Measurements from ENCODE around the gene SLX4IP. TPM values are rescaled to one million over a fixed set of nuclear protein-coding genes. Genes with fewer than 3 reads are reported as not detected.

The SLX4IP gene
- total RNA-seq, 1 donor from 2014 or later, result 5.3 TPM

DNA sequence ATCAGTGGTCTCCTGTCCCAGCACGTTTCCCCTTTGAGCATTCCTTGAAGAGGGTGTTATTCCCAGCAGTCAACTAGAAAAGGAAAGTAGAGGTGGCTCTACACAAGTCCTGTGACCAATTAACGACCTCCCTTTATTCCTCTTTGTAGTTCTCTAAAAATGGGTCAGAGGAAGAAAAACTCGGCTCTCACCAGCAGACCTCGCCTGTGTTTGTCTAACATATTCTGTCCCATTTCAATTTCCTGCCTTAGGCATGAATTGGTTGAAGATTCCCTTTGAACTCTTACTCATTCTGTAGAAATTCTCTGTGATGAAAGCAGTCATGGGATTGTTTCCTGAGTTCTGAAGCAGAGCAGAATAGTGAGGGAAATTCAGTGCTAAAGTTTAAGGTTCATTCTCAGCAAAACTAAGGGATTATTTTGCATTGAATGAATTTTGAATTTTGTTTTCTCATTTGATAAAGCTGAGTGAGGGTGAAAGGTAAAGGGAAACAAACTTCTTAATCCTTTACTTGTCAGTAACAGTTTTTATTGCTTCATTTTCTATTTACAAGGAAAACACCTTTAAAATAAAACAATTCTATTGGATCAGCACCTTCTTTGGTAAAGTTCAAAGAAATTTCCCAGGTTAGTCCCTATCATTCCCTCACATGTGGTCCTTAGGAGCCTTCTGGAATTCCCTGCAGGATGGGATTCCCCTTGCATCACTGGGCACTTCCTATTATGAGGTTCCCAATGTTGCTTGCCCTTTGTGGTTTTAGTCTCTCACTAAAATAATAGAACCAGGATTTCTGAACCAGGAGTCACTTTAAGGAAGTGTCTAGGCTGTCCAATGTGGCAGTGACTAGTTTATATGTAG lies 105.8 kb downstream of the SLX4IP start:
- no peak for TF ChIP-seq CTCF (IDR thresholded peaks at IDR 0.05; ENCODE audit: insufficient read depth, low read depth, low read length)
- TF ChIP-seq EZH2 (IDR thresholded peaks at IDR 0.05; ENCODE audit: insufficient read depth, low read length), result no peak
- H3K4me1 Mint-ChIP-seq (ENCODE audit: low read depth, unreplicated experiment), result peaks cover 30% of the 10 kb centered on the region
- peak overlapping the region; percentile 5 for H3K4me3 Mint-ChIP-seq (ENCODE audit: unreplicated experiment)
- Histone ChIP-seq H3K4me1 (ENCODE audit: insufficient read depth, low read length) (peaks cover 23% of the 10 kb centered on the region), H3K27me3 (ENCODE audit: insufficient read depth, low read length) (no peaks in the 10 kb centered on the region), H3K36me3 (ENCODE audit: insufficient read depth, low read length) (no peaks in the 10 kb centered on the region), H3K9ac (ENCODE audit: low read length) (peak overlapping the region; percentile 74), H4K20me1 (ENCODE audit: insufficient read depth, low read length) (no peaks in the 10 kb centered on the region), H3K4me3 (ENCODE audit: insufficient read depth, low read depth, low read length) (peak overlapping the region; percentile 20), H3K4me2 (ENCODE audit: low read length) (peak overlapping the region; percentile 72), H3K27ac (ENCODE audit: low read depth, low read length) (peak overlapping the region; percentile 90), H3K79me2 (ENCODE audit: insufficient read depth, low read length) (no peaks in the 10 kb centered on the region), H3K9me3 (ENCODE audit: insufficient read depth, low read depth, low read length) (no peaks in the 10 kb centered on the region), H2AFZ (ENCODE audit: low read depth, low read length) (no peak overlapping the region)
- H3K36me3 Mint-ChIP-seq (ENCODE audit: low read depth, unreplicated experiment), result no peaks in the 10 kb centered on the region
- no peak for FAIRE-seq
- peak; percentile 92 for DNase-seq (ENCODE audit: low read depth)
- H3K27ac Mint-ChIP-seq (ENCODE audit: unreplicated experiment), result peak overlapping the region; percentile 95
- peaks cover 1% of the 10 kb centered on the region for H3K9me3 Mint-ChIP-seq (ENCODE audit: unreplicated experiment)
- no peaks in the 10 kb centered on the region for H3K27me3 Mint-ChIP-seq (ENCODE audit: low read depth, unreplicated experiment)

DNA sequence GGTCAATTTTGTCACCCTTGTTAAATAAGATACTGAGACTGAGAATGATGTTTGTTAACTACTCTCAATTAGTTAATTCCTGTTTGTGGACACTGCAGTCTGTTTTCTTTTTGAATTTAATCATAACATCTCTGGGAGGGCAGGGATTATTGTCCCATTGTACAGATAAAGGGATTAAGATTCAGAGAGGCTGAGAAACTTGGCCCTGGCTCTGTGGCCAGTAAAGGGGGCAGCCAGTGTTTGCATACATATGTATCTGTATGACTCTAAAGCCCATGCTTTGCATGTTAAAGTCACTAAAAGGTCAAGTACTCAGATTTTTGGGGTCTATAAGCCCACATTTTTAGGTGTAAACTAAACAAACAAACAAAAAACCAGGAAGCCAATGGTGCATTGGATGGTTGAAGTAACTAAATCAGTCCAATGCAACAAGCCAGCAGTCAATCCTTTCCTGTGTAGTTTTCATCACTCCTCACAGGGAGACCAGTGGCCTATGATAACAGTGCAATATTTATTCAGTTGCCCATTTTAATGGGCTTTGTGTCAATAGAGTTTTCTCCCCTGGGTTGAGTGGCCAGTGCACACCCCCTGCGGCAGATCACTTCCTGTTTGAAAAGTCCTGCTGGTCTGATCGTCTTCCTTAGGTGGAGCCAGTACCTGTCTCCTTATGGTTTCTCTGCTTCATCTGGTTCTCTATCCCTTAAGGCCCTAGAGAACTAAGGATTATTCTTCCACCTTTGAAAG lies 106.7 kb downstream of the SLX4IP start:
- H4K20me1 ChIP-seq (ENCODE audit: insufficient read depth, low read length), result no peaks in the 10 kb centered on the region
- Mint-ChIP-seq H3K36me3 (ENCODE audit: low read depth, unreplicated experiment) (no peaks in the 10 kb centered on the region), H3K4me3 (ENCODE audit: unreplicated experiment) (no peak overlapping the region), H3K27me3 (ENCODE audit: low read depth, unreplicated experiment) (no peaks in the 10 kb centered on the region), H3K9me3 (ENCODE audit: unreplicated experiment) (peaks cover 1% of the 10 kb centered on the region), H3K27ac (ENCODE audit: unreplicated experiment) (peak overlapping the region; percentile 95), H3K4me1 (ENCODE audit: low read depth, unreplicated experiment) (peaks cover 30% of the 10 kb centered on the region)
- H3K27me3 ChIP-seq (ENCODE audit: insufficient read depth, low read length), result no peaks in the 10 kb centered on the region
- H3K79me2 ChIP-seq (ENCODE audit: insufficient read depth, low read length), result no peaks in the 10 kb centered on the region
- FAIRE-seq, result no peak
- no peak for DNase-seq (ENCODE audit: low read depth)
- H3K36me3 ChIP-seq (ENCODE audit: insufficient read depth, low read length), result no peaks in the 10 kb centered on the region
- peak overlapping the region; percentile 12 for H3K4me2 ChIP-seq (ENCODE audit: low read length)
- H3K4me1 ChIP-seq (ENCODE audit: insufficient read depth, low read length), result peaks cover 23% of the 10 kb centered on the region
- TF ChIP-seq EZH2 (IDR thresholded peaks at IDR 0.05; ENCODE audit: insufficient read depth, low read length) (no peak), CTCF (IDR thresholded peaks at IDR 0.05; ENCODE audit: insufficient read depth, low read depth, low read length) (no peak)
- H2AFZ ChIP-seq (ENCODE audit: low read depth, low read length), result no peak overlapping the region
- peak overlapping the region; percentile 90 for H3K27ac ChIP-seq (ENCODE audit: low read depth, low read length)
- no peak overlapping the region for H3K4me3 ChIP-seq (ENCODE audit: insufficient read depth, low read depth, low read length)
- peak overlapping the region; percentile 3 for H3K9ac ChIP-seq (ENCODE audit: low read length)
- no peaks in the 10 kb centered on the region for H3K9me3 ChIP-seq (ENCODE audit: insufficient read depth, low read depth, low read length)

Data from astrocyte (in vitro differentiated cells and primary cell).